ENCODE results near the gene SCO2.
A peak's percentile ranks its signal among the peaks of the same experiment; 100 is the strongest.

- no peak for TF ChIP-seq POLR2AphosphoS5 (IDR thresholded peaks at IDR 0.05)
- peak; percentile 24 for TF ChIP-seq POLR2A (IDR thresholded peaks at IDR 0.05)
- no peak for TF ChIP-seq CTCF (IDR thresholded peaks at IDR 0.05)
- TF ChIP-seq EP300 (IDR thresholded peaks at IDR 0.05; ENCODE audit: low read depth), result no peak
Measured at GRCh38 chr22:50548040-50548920, 22.9 kb upstream of the SCO2 start.

Data from transverse colon (tissue), 4 donors.